Activated CD4-positive, alpha-beta T cell treated with anti-CD3 and anti-CD28 coated beads, Interleukin-2, amount 10 ng/mL, durations not matched to agents 24 days and 14 days (primary cell): ENCODE measurements around the gene RMDN2. TPM values are rescaled to one million over a fixed set of nuclear protein-coding genes. Genes with fewer than 3 reads are reported as not detected.
"Not testable (repeated sequence)": the region's sequence is repeated elsewhere in the genome, so short reads cannot be mapped to it uniquely, and the experiment has no call there.

Experiments
- DNase-seq: peaks from one replicate; pipeline ENCODE4 v3.0.0; 2022
- H3K27ac Mint-ChIP-seq: one replicate; pipeline ENCODE4 v1.8.0; 2022; ENCODE audit warnings: mild to moderate bottlenecking, mixed read lengths
- H3K27me3 Mint-ChIP-seq: one replicate; pipeline ENCODE4 v1.8.0; 2022; ENCODE audit warnings: mixed read lengths
- H3K36me3 Mint-ChIP-seq: one replicate; pipeline ENCODE4 v1.8.0; 2022; ENCODE audit warnings: low read depth, mild to moderate bottlenecking, mixed read lengths
- H3K4me1 Mint-ChIP-seq: one replicate; pipeline ENCODE4 v1.8.0; 2021; ENCODE audit warnings: mixed read lengths
- H3K4me3 Mint-ChIP-seq: one replicate; pipeline ENCODE4 v1.8.0; 2022; ENCODE audit warnings: mild to moderate bottlenecking, moderate library complexity, mixed read lengths
- H3K9me3 Mint-ChIP-seq: one replicate; pipeline ENCODE4 v1.8.0; 2021; ENCODE audit warnings: mixed read lengths
- intact Hi-C: fragments of 100-400 bp; cut with micrococcal nuclease; formaldehyde crosslinking; loops from one replicate; pipeline ENCODE4 v1.15.1; 2023
- total RNA-seq: library from RNA; stranded (reverse); gene quantifications from 2 replicates; pipeline ENCODE4 v1.2.3, GENCODE V29; 2022

Gene RMDN2
- total RNA-seq, 1 donor from 2014 or later: 1.2 TPM

GRCh38 chr2:38010187-38010586, 85.1 kb downstream of the RMDN2 start:
- H3K4me1 Mint-ChIP-seq, intact Hi-C loops: not testable (repeated sequence)

DNA sequence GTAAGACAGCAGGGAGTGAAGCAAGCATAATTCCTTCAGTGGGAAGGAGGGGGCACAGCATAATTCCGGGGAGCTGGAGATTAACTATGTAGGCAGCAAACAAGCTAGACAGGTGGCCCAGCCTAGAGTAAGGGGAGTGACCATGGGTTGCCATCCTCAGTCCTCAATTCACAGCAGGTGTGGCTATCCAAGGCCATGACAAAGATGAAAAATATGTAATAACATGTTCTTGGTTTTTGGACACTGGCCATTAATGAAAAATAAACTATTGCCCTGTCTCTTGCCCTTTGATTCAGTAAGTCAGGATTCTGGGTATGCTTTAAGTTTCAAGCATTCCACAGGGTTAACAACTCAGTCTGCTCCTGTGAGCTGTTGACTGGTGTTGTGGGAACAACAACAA, 85.9 kb downstream of the RMDN2 start:
- no peak for DNase-seq
- Mint-ChIP-seq H3K27me3 (peaks cover 2% of the 10 kb centered on the region), H3K4me3 (no peak overlapping the region), H3K9me3 (no peaks in the 10 kb centered on the region), H3K4me1 (no peaks in the 10 kb centered on the region), H3K36me3 (no peaks in the 10 kb centered on the region), H3K27ac (no peak overlapping the region)
- intact Hi-C loops: no loop called here

More at GRCh38 chr2:38010187-38010586, 85.1 kb downstream of the RMDN2 start:
- not testable (repeated sequence) for H3K4me3 Mint-ChIP-seq, H3K27ac Mint-ChIP-seq, H3K9me3 Mint-ChIP-seq, H3K36me3 Mint-ChIP-seq, H3K27me3 Mint-ChIP-seq, DNase-seq

- H3K36me3 Mint-ChIP-seq: no peaks in the 10 kb centered on the region
- no peak overlapping the region for H3K4me3 Mint-ChIP-seq
- no peak overlapping the region for H3K27ac Mint-ChIP-seq
- DNase-seq: no peak
- no peaks in the 10 kb centered on the region for H3K4me1 Mint-ChIP-seq
- H3K27me3 Mint-ChIP-seq: peaks cover 3% of the 10 kb centered on the region
- no peaks in the 10 kb centered on the region for H3K9me3 Mint-ChIP-seq
- intact Hi-C loops: no loop called here
Observed at GRCh38 chr2:38013158-38013752, 88.2 kb downstream of the RMDN2 start.

DNA sequence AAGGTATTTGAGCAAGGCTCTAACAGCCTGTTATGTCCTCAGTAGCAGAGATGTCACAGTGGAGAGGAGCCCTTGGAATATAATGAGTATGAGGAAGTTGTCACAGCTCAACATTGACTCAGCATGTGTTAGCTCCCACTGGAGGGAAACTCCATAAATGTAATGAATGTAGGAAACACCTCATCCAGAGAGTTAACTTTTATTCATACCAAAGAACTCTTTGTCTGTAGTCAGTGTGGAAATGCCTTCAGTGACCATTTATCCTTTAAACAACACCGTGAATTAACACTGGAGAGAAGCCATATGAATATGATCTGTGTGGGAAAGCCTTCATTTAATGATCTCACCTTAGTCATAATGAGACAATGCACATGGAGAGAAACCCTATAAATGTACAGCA, 91.1 kb downstream of the RMDN2 start:
- no peak overlapping the region for H3K27ac Mint-ChIP-seq
- H3K27me3 Mint-ChIP-seq: peaks cover 3% of the 10 kb centered on the region
- H3K36me3 Mint-ChIP-seq: no peaks in the 10 kb centered on the region
- intact Hi-C loops: no loop called here
- no peaks in the 10 kb centered on the region for H3K4me1 Mint-ChIP-seq
- no peak overlapping the region for H3K4me3 Mint-ChIP-seq
- no peak for DNase-seq
- no peaks in the 10 kb centered on the region for H3K9me3 Mint-ChIP-seq

- H3K4me3 Mint-ChIP-seq: no peak overlapping the region
- H3K27ac Mint-ChIP-seq: no peak overlapping the region
- no peaks in the 10 kb centered on the region for H3K36me3 Mint-ChIP-seq
- no peaks in the 10 kb centered on the region for H3K4me1 Mint-ChIP-seq
- H3K27me3 Mint-ChIP-seq: peaks cover 3% of the 10 kb centered on the region
- intact Hi-C loops: no loop called here
- no peaks in the 10 kb centered on the region for H3K9me3 Mint-ChIP-seq
- DNase-seq: no peak
Observed at GRCh38 chr2:38017836-38018235, 92.7 kb downstream of the RMDN2 start.

GRCh38 chr2:38020359-38021069, 95.4 kb downstream of the RMDN2 start:
- H3K4me3 Mint-ChIP-seq, H3K9me3 Mint-ChIP-seq, H3K36me3 Mint-ChIP-seq, H3K27ac Mint-ChIP-seq, DNase-seq, intact Hi-C loops, H3K4me1 Mint-ChIP-seq: not testable (repeated sequence)
- peaks cover 22% of the 10 kb centered on the region for H3K27me3 Mint-ChIP-seq

- intact Hi-C loops: no loop called here
- H3K36me3 Mint-ChIP-seq: no peaks in the 10 kb centered on the region
- no peaks in the 10 kb centered on the region for H3K4me1 Mint-ChIP-seq
- H3K9me3 Mint-ChIP-seq: no peaks in the 10 kb centered on the region
- DNase-seq: no peak
- peaks cover 29% of the 10 kb centered on the region for H3K27me3 Mint-ChIP-seq
- no peak overlapping the region for H3K27ac Mint-ChIP-seq
- no peak overlapping the region for H3K4me3 Mint-ChIP-seq
Observed at GRCh38 chr2:38021589-38021988, 96.5 kb downstream of the RMDN2 start.

DNA sequence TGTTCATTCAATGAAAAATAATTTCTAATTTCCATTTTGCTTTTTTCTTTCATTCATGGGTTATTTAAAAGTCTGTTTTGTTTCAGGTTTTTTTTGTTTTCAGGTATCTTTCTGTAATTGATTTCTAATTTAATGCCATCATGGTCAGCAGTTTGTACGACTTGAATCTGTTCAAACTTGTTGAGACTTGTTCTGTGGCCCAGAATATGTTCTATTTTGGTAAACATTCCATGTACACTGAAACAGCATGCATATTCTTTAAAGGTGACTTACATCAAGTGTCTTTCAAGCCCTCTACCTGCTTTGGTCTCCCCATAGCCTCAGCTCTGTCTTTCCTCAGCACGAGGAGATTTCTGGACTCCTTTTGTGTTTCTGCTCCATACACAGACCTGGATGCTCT, 101.8 kb downstream of the RMDN2 start:
- H3K4me3 Mint-ChIP-seq: no peak overlapping the region
- intact Hi-C loops: no loop called here
- H3K27ac Mint-ChIP-seq: no peak overlapping the region
- no peak for DNase-seq
- no peaks in the 10 kb centered on the region for H3K36me3 Mint-ChIP-seq
- H3K27me3 Mint-ChIP-seq: peaks cover 38% of the 10 kb centered on the region
- no peaks in the 10 kb centered on the region for H3K9me3 Mint-ChIP-seq
- H3K4me1 Mint-ChIP-seq: no peaks in the 10 kb centered on the region

DNA sequence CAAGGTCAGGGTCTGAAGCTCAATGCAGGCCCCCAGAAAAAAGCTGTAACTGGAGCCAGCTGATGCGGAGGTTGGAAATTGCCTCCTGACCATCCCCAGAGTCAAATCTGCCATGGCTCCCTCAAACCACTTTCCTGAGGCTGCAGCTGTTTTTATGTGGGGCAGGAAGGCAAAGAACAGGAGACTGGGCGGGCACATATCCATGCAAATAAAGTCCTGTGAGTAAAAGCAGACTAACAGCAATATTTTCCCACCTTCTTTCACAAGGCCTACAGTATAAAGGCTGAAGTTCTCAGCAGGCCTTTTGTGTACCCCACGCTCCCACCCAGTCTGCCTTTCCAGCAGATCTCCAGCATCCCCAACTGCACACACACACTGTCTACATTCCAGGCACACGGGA, 103.7 kb downstream of the RMDN2 start:
- H3K4me1 Mint-ChIP-seq: peaks cover 2% of the 10 kb centered on the region
- H3K27me3 Mint-ChIP-seq: peaks cover 36% of the 10 kb centered on the region
- no peak overlapping the region for H3K4me3 Mint-ChIP-seq
- no peak for DNase-seq
- H3K36me3 Mint-ChIP-seq: no peaks in the 10 kb centered on the region
- no peaks in the 10 kb centered on the region for H3K9me3 Mint-ChIP-seq
- no peak overlapping the region for H3K27ac Mint-ChIP-seq
- intact Hi-C loops: no loop called here

DNA sequence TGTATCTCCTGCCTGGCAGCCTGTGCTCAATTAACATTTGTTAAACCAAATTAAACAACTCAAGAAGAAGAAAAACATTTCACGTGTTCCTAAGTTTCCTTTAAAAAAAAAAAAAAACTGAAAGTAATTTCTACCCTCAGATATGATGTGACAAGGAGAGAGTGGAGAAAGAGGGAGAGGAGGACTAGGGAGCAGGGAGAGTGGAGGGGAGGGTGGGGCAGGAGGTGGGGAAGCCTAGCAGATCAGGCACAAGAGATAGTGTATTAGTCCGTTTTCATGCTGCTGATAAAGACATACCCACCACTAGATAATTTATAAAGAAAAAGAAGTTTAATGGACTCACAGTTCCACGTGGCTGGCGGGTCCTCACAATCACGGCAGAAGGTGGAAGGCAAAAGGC, 104.4 kb downstream of the RMDN2 start:
- peaks cover 34% of the 10 kb centered on the region for H3K27me3 Mint-ChIP-seq
- H3K27ac Mint-ChIP-seq: no peak overlapping the region
- H3K4me1 Mint-ChIP-seq: peaks cover 2% of the 10 kb centered on the region
- H3K9me3 Mint-ChIP-seq: no peaks in the 10 kb centered on the region
- intact Hi-C loops: no loop called here
- no peak overlapping the region for H3K4me3 Mint-ChIP-seq
- no peaks in the 10 kb centered on the region for H3K36me3 Mint-ChIP-seq
- no peak for DNase-seq

GRCh38 chr2:38030635-38031355, 105.7 kb downstream of the RMDN2 start:
- intact Hi-C loops: no loop called here
- peaks cover 2% of the 10 kb centered on the region for H3K4me1 Mint-ChIP-seq
- no peaks in the 10 kb centered on the region for H3K36me3 Mint-ChIP-seq
- no peaks in the 10 kb centered on the region for H3K9me3 Mint-ChIP-seq
- no peak overlapping the region for H3K27ac Mint-ChIP-seq
- H3K4me3 Mint-ChIP-seq: no peak overlapping the region
- peaks cover 31% of the 10 kb centered on the region for H3K27me3 Mint-ChIP-seq
- DNase-seq: no peak

DNA sequence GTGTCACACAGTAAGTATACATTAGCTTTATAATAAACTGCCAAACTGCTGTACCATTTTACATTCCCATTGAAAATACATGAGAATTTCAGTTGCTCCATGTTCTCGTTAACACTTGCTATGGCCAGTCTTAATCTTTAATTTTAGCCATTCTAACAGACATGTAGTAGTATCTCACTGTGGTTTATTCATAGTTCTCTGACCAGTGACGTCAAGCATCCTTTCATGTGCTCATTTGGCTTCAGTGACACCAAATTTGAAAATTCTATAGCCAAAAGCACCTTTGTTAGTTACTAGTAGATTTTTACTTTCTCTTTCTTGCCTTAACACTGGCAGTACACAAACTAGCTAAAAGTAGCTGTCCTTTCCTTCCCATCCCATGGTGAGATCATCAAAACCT, 107.9 kb downstream of the RMDN2 start:
- DNase-seq: no peak

GRCh38 chr2:38033646-38034045, 108.6 kb downstream of the RMDN2 start:
- no peak overlapping the region for H3K4me3 Mint-ChIP-seq
- DNase-seq: no peak
- intact Hi-C loops: no loop called here
- H3K9me3 Mint-ChIP-seq: no peaks in the 10 kb centered on the region
- peaks cover 39% of the 10 kb centered on the region for H3K27me3 Mint-ChIP-seq
- H3K4me1 Mint-ChIP-seq: peaks cover 15% of the 10 kb centered on the region
- no peaks in the 10 kb centered on the region for H3K36me3 Mint-ChIP-seq
- no peak overlapping the region for H3K27ac Mint-ChIP-seq

More for the DNA sequence above, 107.9 kb downstream of the RMDN2 start:
- Mint-ChIP-seq H3K27me3 (peaks cover 36% of the 10 kb centered on the region), H3K9me3 (no peaks in the 10 kb centered on the region), H3K27ac (no peak overlapping the region), H3K4me3 (no peak overlapping the region), H3K36me3 (no peaks in the 10 kb centered on the region), H3K4me1 (peaks cover 10% of the 10 kb centered on the region)
- intact Hi-C loops: no loop called here

DNA sequence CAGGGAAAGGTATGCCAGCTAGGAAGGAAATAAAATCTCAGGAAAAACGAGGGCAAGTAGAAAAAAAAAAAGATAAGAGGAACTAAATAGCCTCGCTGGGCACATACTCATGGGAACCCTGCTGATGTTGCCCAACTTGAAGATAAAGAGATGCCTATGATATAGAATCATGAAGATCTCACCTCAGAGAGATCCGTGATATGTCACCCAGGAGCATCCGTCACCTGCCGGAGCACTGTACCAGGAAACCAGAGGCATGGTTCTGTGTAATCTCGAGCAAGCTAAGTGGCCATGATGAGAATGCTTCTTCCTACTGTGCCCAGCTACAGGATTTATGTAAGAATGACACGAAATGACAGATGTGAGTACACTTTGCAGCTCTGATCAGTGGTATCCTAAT, 110.9 kb downstream of the RMDN2 start:
- H3K9me3 Mint-ChIP-seq: no peaks in the 10 kb centered on the region
- peaks cover 43% of the 10 kb centered on the region for H3K27me3 Mint-ChIP-seq
- no peaks in the 10 kb centered on the region for H3K36me3 Mint-ChIP-seq
- DNase-seq: no peak
- H3K4me3 Mint-ChIP-seq: no peak overlapping the region
- peaks cover 15% of the 10 kb centered on the region for H3K4me1 Mint-ChIP-seq
- no peak overlapping the region for H3K27ac Mint-ChIP-seq
- intact Hi-C loops: loop anchor here (5.0 kb wide), 2 partner anchors 71 to 226 kb away; no protein-coding TSS in a partner anchor
